Measurements from ENCODE around the gene TMA7B.

Gene TMA7B

DNA sequence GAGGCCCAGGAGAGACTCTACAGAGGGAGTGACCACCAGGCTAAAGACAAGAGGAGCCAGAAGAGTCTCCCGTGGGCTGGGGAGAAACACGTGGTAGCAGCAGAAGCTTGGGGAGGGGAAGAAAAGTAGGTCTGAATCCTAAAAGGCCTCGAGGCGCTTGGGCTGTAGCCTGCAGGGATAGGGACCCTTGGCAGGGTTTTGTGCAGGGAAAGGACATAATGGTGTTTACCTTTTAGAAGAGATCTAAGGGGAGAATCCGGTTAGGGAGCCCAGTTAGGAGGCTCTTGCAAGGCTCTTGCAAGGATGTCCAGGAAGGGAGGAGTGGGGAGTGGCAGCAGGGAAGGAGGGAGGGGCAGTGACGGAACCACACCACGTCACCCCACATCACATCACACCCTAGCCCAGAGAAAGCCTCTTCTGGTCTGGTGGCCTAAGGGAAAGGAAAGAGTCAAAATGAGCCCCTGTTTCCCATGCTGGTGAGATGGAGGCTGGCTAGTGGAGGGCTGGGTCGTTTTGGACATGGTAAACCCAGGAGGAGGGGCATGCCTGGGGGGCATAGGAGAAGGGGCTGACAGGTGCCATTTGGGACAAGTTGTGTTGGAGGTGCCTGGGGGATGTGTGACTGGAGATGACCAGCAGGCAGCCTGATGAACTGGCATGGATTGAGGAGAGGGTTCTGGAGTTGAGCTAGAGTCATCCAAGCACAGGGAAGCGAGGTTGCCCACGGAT lies 28.4 kb downstream of the TMA7B start:
- no peak overlapping the region for H3K4me2 ChIP-seq
- H2AFZ ChIP-seq (ENCODE audit: low read depth) = no peak overlapping the region

DNA sequence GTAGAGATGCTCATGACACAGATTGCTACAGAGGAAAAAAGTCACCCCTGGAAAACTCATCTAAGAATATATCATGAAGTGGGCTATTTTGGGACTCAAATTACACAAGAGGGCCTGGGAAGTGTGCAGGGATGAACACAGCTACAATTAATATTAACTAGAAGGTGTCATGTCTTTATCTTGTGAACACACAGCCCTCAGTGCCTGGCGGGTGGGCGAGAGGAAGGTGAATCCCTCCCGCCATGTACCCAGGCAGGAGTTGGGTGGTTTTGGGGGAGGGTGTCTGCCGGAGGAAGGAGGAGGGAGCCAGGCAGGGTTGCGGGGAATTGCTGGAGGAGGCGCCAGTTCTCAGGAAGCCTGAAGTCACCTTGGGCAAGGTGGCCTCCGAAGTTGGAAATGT lies 29.4 kb downstream of the TMA7B start:
- H3K27ac ChIP-seq = no peak overlapping the region
- no peaks in the 10 kb centered on the region for H3K79me2 ChIP-seq (ENCODE audit: insufficient read depth, low read depth)
- no peaks in the 10 kb centered on the region; the same call in 1 of the 2 replicates for H3K27me3 ChIP-seq (ENCODE audit: insufficient read depth, low read depth)
- no peak overlapping the region for H3K4me2 ChIP-seq
- TF ChIP-seq, protein P1, sequence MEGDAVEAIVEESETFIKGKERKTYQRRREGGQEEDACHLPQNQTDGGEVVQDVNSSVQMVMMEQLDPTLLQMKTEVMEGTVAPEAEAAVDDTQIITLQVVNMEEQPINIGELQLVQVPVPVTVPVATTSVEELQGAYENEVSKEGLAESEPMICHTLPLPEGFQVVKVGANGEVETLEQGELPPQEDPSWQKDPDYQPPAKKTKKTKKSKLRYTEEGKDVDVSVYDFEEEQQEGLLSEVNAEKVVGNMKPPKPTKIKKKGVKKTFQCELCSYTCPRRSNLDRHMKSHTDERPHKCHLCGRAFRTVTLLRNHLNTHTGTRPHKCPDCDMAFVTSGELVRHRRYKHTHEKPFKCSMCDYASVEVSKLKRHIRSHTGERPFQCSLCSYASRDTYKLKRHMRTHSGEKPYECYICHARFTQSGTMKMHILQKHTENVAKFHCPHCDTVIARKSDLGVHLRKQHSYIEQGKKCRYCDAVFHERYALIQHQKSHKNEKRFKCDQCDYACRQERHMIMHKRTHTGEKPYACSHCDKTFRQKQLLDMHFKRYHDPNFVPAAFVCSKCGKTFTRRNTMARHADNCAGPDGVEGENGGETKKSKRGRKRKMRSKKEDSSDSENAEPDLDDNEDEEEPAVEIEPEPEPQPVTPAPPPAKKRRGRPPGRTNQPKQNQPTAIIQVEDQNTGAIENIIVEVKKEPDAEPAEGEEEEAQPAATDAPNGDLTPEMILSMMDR (conservative IDR thresholded peaks at IDR 0.05; ENCODE audit: low read depth, low read length) = no peak
- no peaks in the 10 kb centered on the region for H3K4me1 ChIP-seq (ENCODE audit: low read depth, poor library complexity, severe bottlenecking)
- H3K36me3 ChIP-seq (ENCODE audit: insufficient read depth) = no peaks in the 10 kb centered on the region
- H4K20me1 ChIP-seq (ENCODE audit: insufficient read depth) = no peaks in the 10 kb centered on the region
- no peak overlapping the region for H2AFZ ChIP-seq (ENCODE audit: low read depth)
- H3K9ac ChIP-seq = no peak overlapping the region
- H3K4me3 ChIP-seq (IDR thresholded peaks at IDR 0.05; ENCODE audit: insufficient read depth, low read depth, low read length) = no peak overlapping the region

More for the DNA sequence above, 28.4 kb downstream of the TMA7B start:
- H3K27me3 ChIP-seq (ENCODE audit: insufficient read depth, low read depth) = no peaks in the 10 kb centered on the region; the same call in 1 of the 2 replicates
- H3K27ac ChIP-seq = no peak overlapping the region
- no peaks in the 10 kb centered on the region for H4K20me1 ChIP-seq (ENCODE audit: insufficient read depth)
- H3K9ac ChIP-seq = no peak overlapping the region
- H3K4me1 ChIP-seq (ENCODE audit: low read depth, poor library complexity, severe bottlenecking) = no peaks in the 10 kb centered on the region
- TF ChIP-seq, protein P1 (conservative IDR thresholded peaks at IDR 0.05; ENCODE audit: low read depth, low read length) = no peak
- no peaks in the 10 kb centered on the region for H3K36me3 ChIP-seq (ENCODE audit: insufficient read depth)
- H3K79me2 ChIP-seq (ENCODE audit: insufficient read depth, low read depth) = no peaks in the 10 kb centered on the region
- no peak overlapping the region for H3K4me3 ChIP-seq (IDR thresholded peaks at IDR 0.05; ENCODE audit: insufficient read depth, low read depth, low read length)

DNA sequence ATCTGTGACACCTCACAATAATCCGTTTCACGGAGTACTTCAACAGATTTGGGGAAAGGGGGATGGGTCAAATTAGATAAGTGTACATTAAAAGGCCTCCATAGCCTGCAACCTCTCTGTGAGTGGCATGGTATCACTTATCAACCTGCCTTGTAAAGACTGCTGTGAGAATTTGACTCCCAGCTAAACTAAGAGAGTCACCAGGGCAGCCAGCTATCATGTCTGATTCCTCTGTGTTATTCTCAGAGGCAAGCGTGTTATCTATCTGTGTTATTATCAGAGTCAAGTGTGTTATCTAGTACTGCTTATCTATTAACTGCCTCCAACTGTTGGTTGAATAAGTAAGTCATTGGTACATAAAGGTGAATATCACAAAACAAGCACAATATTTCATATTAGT lies 30.5 kb downstream of the TMA7B start:
- Histone ChIP-seq H3K4me2 (no peak overlapping the region), H3K27me3 (ENCODE audit: insufficient read depth, low read depth) (no peaks in the 10 kb centered on the region), H3K27ac (no peak overlapping the region)

DNA sequence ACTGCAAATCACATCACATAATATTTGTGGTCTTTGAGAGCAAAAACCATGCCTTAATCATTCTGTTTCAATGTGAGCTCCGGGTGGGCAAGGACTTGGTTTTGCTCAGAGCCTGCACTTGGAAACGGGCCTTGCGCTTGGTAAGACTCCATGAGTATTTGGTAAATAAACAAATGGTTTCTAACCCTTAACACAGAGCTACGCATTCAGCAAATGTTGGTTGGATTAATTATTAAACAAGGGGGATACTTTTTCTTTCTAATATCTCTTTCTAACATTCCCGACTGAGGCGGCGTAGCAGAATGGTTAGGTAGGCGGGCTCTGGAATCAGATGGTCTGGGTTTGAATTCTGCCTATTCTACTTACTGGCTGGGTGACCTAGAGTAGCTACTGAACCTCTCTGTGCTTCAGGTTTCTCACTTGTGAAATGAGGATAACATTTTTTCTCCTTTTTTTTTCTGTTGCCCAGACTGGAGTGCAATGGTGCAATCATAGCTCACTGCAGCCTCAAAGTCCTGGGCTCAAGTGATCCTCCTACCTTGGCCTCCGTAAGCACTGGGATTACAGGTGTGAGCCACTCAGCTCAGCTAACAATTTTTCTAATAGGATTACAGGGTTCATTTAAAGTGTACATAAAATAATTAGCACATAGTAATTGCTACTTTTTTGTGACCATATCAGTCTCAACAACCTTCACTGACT lies 31.1 kb downstream of the TMA7B start:
- H3K36me3 ChIP-seq (ENCODE audit: insufficient read depth) = no peaks in the 10 kb centered on the region
- no peaks in the 10 kb centered on the region for H3K4me1 ChIP-seq (ENCODE audit: low read depth, poor library complexity, severe bottlenecking)
- H2AFZ ChIP-seq (ENCODE audit: low read depth) = no peak overlapping the region
- TF ChIP-seq, protein P1 (conservative IDR thresholded peaks at IDR 0.05; ENCODE audit: low read depth, low read length) = no peak
- no peak overlapping the region for H3K9ac ChIP-seq
- no peak overlapping the region for H3K4me3 ChIP-seq (IDR thresholded peaks at IDR 0.05; ENCODE audit: insufficient read depth, low read depth, low read length)
- H3K27me3 ChIP-seq (ENCODE audit: insufficient read depth, low read depth) = no peaks in the 10 kb centered on the region
- no peak overlapping the region for H3K27ac ChIP-seq
- H3K79me2 ChIP-seq (ENCODE audit: insufficient read depth, low read depth) = no peaks in the 10 kb centered on the region
- no peaks in the 10 kb centered on the region for H4K20me1 ChIP-seq (ENCODE audit: insufficient read depth)
- no peak overlapping the region for H3K4me2 ChIP-seq

More for the DNA sequence above, 30.5 kb downstream of the TMA7B start:
- no peaks in the 10 kb centered on the region for H3K79me2 ChIP-seq (ENCODE audit: insufficient read depth, low read depth)
- H3K4me3 ChIP-seq (IDR thresholded peaks at IDR 0.05; ENCODE audit: insufficient read depth, low read depth, low read length) = no peak overlapping the region
- no peak overlapping the region for H2AFZ ChIP-seq (ENCODE audit: low read depth)
- H3K4me1 ChIP-seq (ENCODE audit: low read depth, poor library complexity, severe bottlenecking) = no peaks in the 10 kb centered on the region
- no peaks in the 10 kb centered on the region for H4K20me1 ChIP-seq (ENCODE audit: insufficient read depth)
- no peak overlapping the region for H3K9ac ChIP-seq
- no peaks in the 10 kb centered on the region for H3K36me3 ChIP-seq (ENCODE audit: insufficient read depth)
- TF ChIP-seq, protein P1 (conservative IDR thresholded peaks at IDR 0.05; ENCODE audit: low read depth, low read length) = no peak

Measured in KMS-11 (cell line).